Hepatocyte (in vitro differentiated cells): ENCODE results near the gene PRKD3. TPM values are rescaled to one million over a fixed set of nuclear protein-coding genes. Genes with fewer than 3 reads are reported as not detected.

Source experiments
- DNase-seq: peaks from one replicate; pipeline ENCODE4 v3.0.0-alpha.2; 2016; ENCODE audit warnings: low spot score
- H2AFZ ChIP-seq: fragments of 200-600 bp; sonication (generic); 2 replicates; pipeline ENCODE4 v1.6.0; 2016; ENCODE audit warnings: antibody characterized with exemption, mild to moderate bottlenecking
- H3K27ac ChIP-seq: fragments of 200-600 bp; sonication (generic); 2 replicates; pipeline ENCODE4 v1.5.1; 2016; ENCODE audit warnings: mild to moderate bottlenecking
- H3K27me3 ChIP-seq: fragments of 200-600 bp; sonication (generic); 2 replicates; pipeline ENCODE4 v1.6.1; 2016
- H3K36me3 ChIP-seq: fragments of 200-600 bp; sonication (generic); replicated peaks from 2 replicates; pipeline ENCODE4 v1.5.1; 2016; ENCODE audit warnings: low read depth; ENCODE audit not compliant: insufficient read depth
- H3K4me1 ChIP-seq: fragments of 200-600 bp; sonication (generic); 2 replicates; pipeline ENCODE4 v1.5.1; 2016; ENCODE audit warnings: mild to moderate bottlenecking, moderate library complexity; ENCODE audit not compliant: insufficient read depth
- H3K4me2 ChIP-seq: fragments of 200-600 bp; sonication (generic); 2 replicates; pipeline ENCODE4 v1.6.0; 2016
- H3K4me3 ChIP-seq: fragments of 200-600 bp; sonication (generic); 2 replicates; pipeline ENCODE4 v1.5.1; 2016; ENCODE audit warnings: mild to moderate bottlenecking
- H3K79me2 ChIP-seq: fragments of 200-600 bp; sonication (generic); 2 replicates; pipeline ENCODE4 v1.6.0; 2017; ENCODE audit warnings: mild to moderate bottlenecking
- H3K9me2 ChIP-seq: fragments of 200-600 bp; sonication (generic); replicated peaks from 2 replicates; pipeline ENCODE4 v1.6.0; 2017; ENCODE audit warnings: mild to moderate bottlenecking; ENCODE audit not compliant: insufficient read depth
- H3K9me3 ChIP-seq: fragments of 200-600 bp; sonication (generic); 2 replicates; pipeline ENCODE4 v1.5.1; 2016; ENCODE audit warnings: low read depth, mild to moderate bottlenecking
- H4K20me1 ChIP-seq: fragments of 200-600 bp; sonication (generic); 2 replicates; pipeline ENCODE4 v1.6.0; 2016; ENCODE audit warnings: mild to moderate bottlenecking; ENCODE audit not compliant: insufficient read depth, poor library complexity, severe bottlenecking
- CTCF ChIP-seq: fragments of 200-600 bp; sonication (generic); IDR thresholded peaks from 2 replicates; pipeline ENCODE4 v1.5.1; 2016; ENCODE audit warnings: antibody characterized with exemption, mild to moderate bottlenecking; ENCODE audit not compliant: poor library complexity
- EZH2 ChIP-seq: fragments of 200-600 bp; sonication (generic); IDR thresholded peaks from 2 replicates; pipeline ENCODE4 v1.6.1; 2016; ENCODE audit warnings: antibody characterized with exemption, mild to moderate bottlenecking, borderline replicate concordance
- EZH2phosphoT487 ChIP-seq: fragments of 200-600 bp; sonication (generic); IDR thresholded peaks from one replicate; pipeline ENCODE4 v1.6.1; 2018; ENCODE audit warnings: antibody characterized with exemption, mild to moderate bottlenecking, low read depth, moderate library complexity; ENCODE audit not compliant: unreplicated experiment, severe bottlenecking
- WGBS: methylation state at CpG from one replicate; pipeline ENCODE4 v1.1.6; 2016; ENCODE audit warnings: low lambda C conversion rate; ENCODE audit errors: missing lambda C conversion rate; 5-methylcytosine and 5-hydroxymethylcytosine counted together
- polyA plus RNA-seq: library from polyadenylated mRNA; unstranded; fragments of >200 nt; fragmentation: Nextera tagmentation; extraction: Ambion mirVana; gene quantifications from 2 replicates; pipeline ENCODE4 v1.2.1, GENCODE V29; 2016
- total RNA-seq: library from RNA; depleted of rRNA; stranded (reverse); fragments of >200 nt; gene quantifications from 2 replicates; pipeline ENCODE4 v1.2.3, GENCODE V29; 2014

Gene PRKD3
- total and polyA plus RNA-seq, 2 experiments from 2014 or later, result 17.3 to 35.9 TPM

GRCh38 chr2:37367984-37368383 lies 43.4 kb upstream of the PRKD3 start:
- Histone ChIP-seq H4K20me1 (no peaks in the 10 kb centered on the region), H3K9me2 (no peaks in the 10 kb centered on the region), H3K9me3 (no peaks in the 10 kb centered on the region), H3K4me3 (no peak overlapping the region), H3K4me1 (no peaks in the 10 kb centered on the region), H3K27ac (no peak overlapping the region), H3K36me3 (no peaks in the 10 kb centered on the region), H3K79me2 (no peaks in the 10 kb centered on the region), H2AFZ (no peak overlapping the region), H3K27me3 (no peaks in the 10 kb centered on the region), H3K4me2 (no peak overlapping the region)
- no peak for DNase-seq
- no peak for TF ChIP-seq EZH2phosphoT487
- TF ChIP-seq EZH2, result no peak
- no peak for TF ChIP-seq CTCF
- 80% methylated on average over 2 of the region's 2 CpGs for WGBS

- no peaks in the 10 kb centered on the region for H3K9me3 ChIP-seq
- H3K79me2 ChIP-seq, result no peaks in the 10 kb centered on the region
- TF ChIP-seq CTCF, result no peak
Measured at GRCh38 chr2:37367310-37367709, 42.7 kb upstream of the PRKD3 start.

GRCh38 chr2:37366773-37367172 lies 42.1 kb upstream of the PRKD3 start:
- no peaks in the 10 kb centered on the region for H4K20me1 ChIP-seq
- no peak overlapping the region for H2AFZ ChIP-seq
- TF ChIP-seq CTCF, result no peak
- no peak for TF ChIP-seq EZH2phosphoT487
- TF ChIP-seq EZH2, result no peak
- no peaks in the 10 kb centered on the region for H3K9me2 ChIP-seq
- WGBS, result 87% methylated on average over 4 of the region's 4 CpGs
- H3K27me3 ChIP-seq, result no peaks in the 10 kb centered on the region
- no peak for DNase-seq
- H3K79me2 ChIP-seq, result no peaks in the 10 kb centered on the region
- no peak overlapping the region for H3K4me3 ChIP-seq
- H3K4me1 ChIP-seq, result no peaks in the 10 kb centered on the region
- H3K4me2 ChIP-seq, result no peak overlapping the region
- H3K9me3 ChIP-seq, result no peaks in the 10 kb centered on the region
- H3K36me3 ChIP-seq, result no peaks in the 10 kb centered on the region
- no peak overlapping the region for H3K27ac ChIP-seq

More at GRCh38 chr2:37367310-37367709, 42.7 kb upstream of the PRKD3 start:
- no peaks in the 10 kb centered on the region for H4K20me1 ChIP-seq
- H3K36me3 ChIP-seq, result no peaks in the 10 kb centered on the region
- no peaks in the 10 kb centered on the region for H3K9me2 ChIP-seq
- no peak overlapping the region for H2AFZ ChIP-seq
- no peak overlapping the region for H3K27ac ChIP-seq
- H3K4me3 ChIP-seq, result no peak overlapping the region
- no peaks in the 10 kb centered on the region for H3K4me1 ChIP-seq
- H3K27me3 ChIP-seq, result no peaks in the 10 kb centered on the region
- H3K4me2 ChIP-seq, result no peak overlapping the region
- no peak for DNase-seq
- 91% methylated on average over 7 of the region's 7 CpGs for WGBS

- Histone ChIP-seq H3K27ac (no peak overlapping the region), H3K4me3 (no peak overlapping the region), H4K20me1 (no peaks in the 10 kb centered on the region), H3K27me3 (no peaks in the 10 kb centered on the region), H3K79me2 (no peaks in the 10 kb centered on the region), H3K9me3 (no peaks in the 10 kb centered on the region), H3K36me3 (no peaks in the 10 kb centered on the region), H3K4me2 (no peak overlapping the region), H2AFZ (no peak overlapping the region), H3K9me2 (no peaks in the 10 kb centered on the region), H3K4me1 (no peaks in the 10 kb centered on the region)
- TF ChIP-seq CTCF (no peak), EZH2 (no peak), EZH2phosphoT487 (no peak)
- 88% methylated on average over 2 of the region's 2 CpGs for WGBS
- no peak for DNase-seq
Measured at GRCh38 chr2:37365669-37366068, 41.0 kb upstream of the PRKD3 start.
